Esophagus (tissue), 2 donors: ENCODE results near the gene MYZAP. TPM values are rescaled to one million over a fixed set of nuclear protein-coding genes. Genes with fewer than 3 reads are reported as not detected.

ENCODE experiments used
- H3K27ac ChIP-seq, 2 donors: one replicate each; pipeline ENCODE4 v1.5.1; 2013; ENCODE audit warnings: low read depth in 2 of 2, mild to moderate bottlenecking in 2 of 2, inconsistent platforms in 1 of 2, low read length in 1 of 2, moderate library complexity in 1 of 2
- H3K27me3 ChIP-seq, 2 donors: one replicate each; pipeline ENCODE4 v1.6.1; 2013; ENCODE audit warnings: low read length in 2 of 2, control low read depth in 1 of 2, mild to moderate bottlenecking in 1 of 2; ENCODE audit not compliant: insufficient read depth in 2 of 2, control insufficient read depth in 1 of 2
- H3K36me3 ChIP-seq, 2 donors: one replicate each; pipeline ENCODE4 v1.6.1; 2013; ENCODE audit warnings: low read length in 1 of 2; ENCODE audit not compliant: control insufficient read depth in 2 of 2, insufficient read depth in 2 of 2
- H3K4me1 ChIP-seq, 2 donors: one replicate each; pipeline ENCODE4 v1.6.1; 2013; ENCODE audit warnings: low read length in 1 of 2; ENCODE audit not compliant: control insufficient read depth in 2 of 2, insufficient read depth in 2 of 2
- H3K4me3 ChIP-seq, 2 donors: one replicate each; pipeline ENCODE4 v1.5.1; 2013; ENCODE audit warnings: low read length in 2 of 2, mild to moderate bottlenecking in 2 of 2, low read depth in 1 of 2, moderate library complexity in 1 of 2
- H3K9me3 ChIP-seq, 2 donors: one replicate each; pipeline ENCODE4 v1.6.1; 2013; ENCODE audit warnings: mild to moderate bottlenecking in 2 of 2, low read depth in 1 of 2, low read length in 1 of 2, moderate library complexity in 1 of 2; ENCODE audit not compliant: control insufficient read depth in 2 of 2, insufficient read depth in 1 of 2
- WGBS, 2 donors: extraction: QIAGEN DNeasy Blood & Tissue Kit; methylation state at CpG; one replicate each; pipeline ENCODE4 v1.1.7; 2013; 5-methylcytosine and 5-hydroxymethylcytosine counted together
- polyA plus RNA-seq, 2 donors: library from polyadenylated mRNA; stranded (reverse); fragments of 200-250 nt; gene quantifications; one replicate each; pipeline ENCODE4 v1.2.3, GENCODE V29; 2013
- donor health status: healthy with polysubstance abuse.
- donor health status: Bipolar disorder and iron deficiency.

The MYZAP gene
- polyA plus RNA-seq, 2 donors = 38.2 to 71.6 TPM

DNA sequence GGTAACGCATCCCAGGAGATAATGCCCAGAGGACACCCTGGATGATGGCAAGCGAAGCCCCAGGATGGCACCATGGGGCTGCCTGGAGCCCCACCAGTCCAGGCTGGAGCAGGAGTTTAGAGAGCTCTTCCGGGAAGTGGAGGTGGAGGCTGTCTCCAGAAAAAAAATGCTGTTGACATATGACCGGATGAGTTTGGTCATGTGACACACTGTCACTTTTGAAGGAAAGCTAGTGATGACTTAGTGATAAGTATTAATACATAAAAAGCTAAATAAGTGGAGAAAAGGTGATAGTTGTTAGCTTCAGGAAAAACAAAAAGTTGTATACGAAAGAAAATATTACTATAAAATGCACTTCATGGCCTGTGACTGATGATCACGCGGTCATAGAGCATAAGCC, 20.0 kb upstream of the MYZAP start:
- H3K4me1 ChIP-seq = no peaks in the 10 kb centered on the region
- no peaks in the 10 kb centered on the region for H3K27me3 ChIP-seq
- H3K36me3 ChIP-seq = no peaks in the 10 kb centered on the region
- WGBS, 2 donors = 88 to 96% methylated on average over 7 of the region's 7 CpGs
- H3K9me3 ChIP-seq = no peaks in the 10 kb centered on the region
- no peak overlapping the region for H3K4me3 ChIP-seq
- H3K27ac ChIP-seq = no peak overlapping the region

DNA sequence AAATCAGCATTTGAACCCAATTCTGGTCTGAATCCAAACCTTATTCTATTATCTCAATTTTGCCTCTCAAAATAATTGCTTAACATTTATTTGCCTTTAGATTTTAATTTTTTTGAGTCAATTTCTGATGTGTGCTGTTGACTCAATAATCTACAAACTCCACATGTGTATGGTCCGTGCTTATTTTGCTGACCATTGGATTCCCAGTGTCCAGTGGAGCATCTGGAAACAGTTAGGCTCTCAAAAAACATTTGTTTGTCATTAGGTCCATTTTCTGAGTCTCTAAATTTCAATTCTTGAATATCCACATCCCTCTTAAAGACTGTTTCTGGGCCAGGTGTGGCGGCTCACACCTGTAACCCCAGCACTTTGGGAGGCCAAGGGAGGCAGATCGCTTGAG, 19.2 kb upstream of the MYZAP start:
- no peaks in the 10 kb centered on the region for H3K4me1 ChIP-seq
- no peak overlapping the region for H3K27ac ChIP-seq
- no peak overlapping the region for H3K4me3 ChIP-seq
- no peaks in the 10 kb centered on the region for H3K27me3 ChIP-seq
- no peaks in the 10 kb centered on the region for H3K36me3 ChIP-seq
- 87 to 93% methylated on average over 3 of the region's 3 CpGs for WGBS, 2 donors
- H3K9me3 ChIP-seq = no peaks in the 10 kb centered on the region

DNA sequence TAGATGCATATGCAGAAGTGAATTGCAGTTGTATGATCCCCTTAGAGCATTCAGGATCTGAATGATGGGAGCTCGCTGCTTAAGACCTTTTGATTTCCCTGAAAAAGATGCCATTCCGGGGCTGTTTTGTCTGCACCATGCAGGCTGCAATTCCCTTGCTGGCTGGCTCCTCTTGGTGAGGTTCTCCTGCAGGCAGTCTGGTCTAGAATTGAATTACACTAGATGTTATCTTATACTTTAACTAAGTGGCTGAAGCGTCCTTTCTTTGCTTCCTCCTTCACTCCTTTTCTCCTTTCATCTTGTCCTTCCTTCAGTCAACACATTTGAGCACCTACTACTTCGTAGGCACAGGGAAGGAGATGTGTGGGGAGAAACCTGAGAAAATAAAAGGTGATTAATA, 18.6 kb upstream of the MYZAP start:
- no peaks in the 10 kb centered on the region for H3K9me3 ChIP-seq
- H3K4me1 ChIP-seq = no peaks in the 10 kb centered on the region
- no peaks in the 10 kb centered on the region for H3K27me3 ChIP-seq
- no peak overlapping the region for H3K27ac ChIP-seq
- H3K4me3 ChIP-seq = no peak overlapping the region
- no peaks in the 10 kb centered on the region for H3K36me3 ChIP-seq
- 81 to 86% methylated on average over 4 of the region's 4 CpGs for WGBS, 2 donors

DNA sequence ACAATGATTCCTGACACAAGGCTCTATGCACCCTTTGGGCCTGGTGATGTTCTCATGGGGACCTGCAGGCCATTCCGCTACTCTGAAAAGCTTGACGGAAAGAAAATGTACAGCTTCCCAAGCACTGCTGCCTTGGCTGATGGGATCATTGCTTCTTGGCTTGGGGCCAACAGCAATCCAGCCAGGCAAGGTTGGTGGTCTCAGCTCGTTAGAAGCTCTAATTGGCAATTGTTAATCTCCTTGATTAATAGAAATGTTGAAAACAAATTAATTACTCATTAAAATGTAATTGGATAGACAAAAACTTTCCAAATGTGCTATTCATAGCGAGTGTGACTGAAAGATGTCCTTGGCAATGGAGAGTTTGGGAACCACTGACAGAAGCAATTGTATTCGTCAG, 16.3 kb upstream of the MYZAP start:
- Histone ChIP-seq H3K4me1 (no peaks in the 10 kb centered on the region), H3K9me3 (no peaks in the 10 kb centered on the region), H3K27me3 (no peaks in the 10 kb centered on the region), H3K36me3 (no peaks in the 10 kb centered on the region), H3K4me3 (no peak overlapping the region), H3K27ac (no peak overlapping the region)
- 77 to 81% methylated on average over 5 of the region's 5 CpGs for WGBS, 2 donors

DNA sequence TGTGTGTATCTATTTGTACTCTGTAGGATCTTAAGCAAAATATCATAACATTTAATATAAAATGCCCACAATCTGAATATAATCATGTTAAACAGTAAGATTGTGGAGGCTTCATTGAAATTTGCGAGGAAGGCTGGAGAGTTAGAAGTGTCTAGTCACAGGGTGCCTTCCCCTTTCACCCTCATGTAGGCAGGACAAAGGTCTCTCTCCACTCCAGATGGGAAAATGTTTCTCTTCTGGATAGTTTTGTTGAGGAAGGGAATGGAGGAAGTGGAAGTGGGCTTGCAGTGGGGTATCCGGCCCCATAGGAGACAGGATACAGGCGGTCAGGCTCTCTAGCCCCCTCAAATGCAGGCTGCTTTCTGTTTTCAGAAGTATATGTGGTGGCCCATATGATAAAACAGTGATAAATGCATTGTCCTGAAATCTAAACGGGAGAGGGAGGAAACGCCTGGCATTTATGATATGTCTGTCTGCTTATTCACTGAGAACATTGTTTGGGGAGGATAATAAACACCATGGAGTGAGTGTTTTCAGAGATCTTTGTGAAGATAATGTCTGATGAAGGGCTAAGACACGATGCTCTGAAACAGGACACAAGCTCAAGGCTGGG, 13.3 kb upstream of the MYZAP start:
- no peak overlapping the region for H3K4me3 ChIP-seq
- no peaks in the 10 kb centered on the region for H3K36me3 ChIP-seq
- peaks cover 4% of the 10 kb centered on the region in 2 donors for H3K9me3 ChIP-seq
- H3K27ac ChIP-seq = no peak overlapping the region
- no peaks in the 10 kb centered on the region for H3K27me3 ChIP-seq
- no peaks in the 10 kb centered on the region for H3K4me1 ChIP-seq
- WGBS, 2 donors = 52 to 53% methylated on average over 6 of the region's 6 CpGs

DNA sequence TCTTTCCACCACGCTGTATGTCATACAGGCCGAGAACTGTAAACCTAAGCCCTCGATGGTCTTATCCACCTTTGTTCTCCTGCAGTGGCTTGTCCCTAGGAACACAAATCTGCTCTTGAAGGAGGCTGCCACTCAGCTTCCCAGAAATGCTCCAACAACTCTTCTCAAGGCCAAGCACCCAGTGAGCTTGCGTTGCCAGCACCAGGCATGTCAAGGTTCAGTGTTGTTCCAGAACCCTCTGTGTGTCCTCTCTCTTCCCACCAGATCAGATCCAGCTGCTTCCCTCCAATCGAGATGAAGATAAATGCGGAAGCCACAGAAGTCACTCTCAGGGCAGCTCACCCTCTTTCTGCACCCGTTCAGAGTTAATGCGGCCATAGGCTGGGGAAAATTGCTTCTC, 11.3 kb upstream of the MYZAP start:
- H3K36me3 ChIP-seq = no peaks in the 10 kb centered on the region
- no peak overlapping the region for H3K27ac ChIP-seq
- WGBS, 2 donors = 81 to 88% methylated on average over 8 of the region's 8 CpGs
- no peak overlapping the region for H3K4me3 ChIP-seq
- H3K27me3 ChIP-seq = no peaks in the 10 kb centered on the region
- peaks cover 4 to 6% of the 10 kb centered on the region in 2 donors for H3K9me3 ChIP-seq
- H3K4me1 ChIP-seq = no peaks in the 10 kb centered on the region

DNA sequence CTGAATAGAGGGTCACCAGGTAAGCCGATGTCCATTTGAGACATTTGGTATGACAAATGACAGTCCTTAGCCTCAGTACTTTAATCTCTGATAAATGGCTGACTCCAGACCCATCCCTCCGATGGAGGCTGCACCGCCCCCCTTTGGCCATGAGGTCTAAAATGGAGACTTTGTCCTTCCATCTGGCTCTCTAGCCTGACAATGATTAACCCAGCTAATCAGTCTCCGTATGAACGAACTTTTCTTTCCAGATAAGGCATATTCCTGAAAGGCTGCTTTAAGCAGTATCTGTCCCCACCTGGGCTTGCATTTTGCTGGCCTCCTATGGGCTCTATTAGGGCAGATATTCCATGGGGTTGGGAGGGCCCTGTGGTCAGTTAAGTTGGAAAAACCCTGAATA, 10.8 kb upstream of the MYZAP start:
- H3K9me3 ChIP-seq = peaks cover 4 to 6% of the 10 kb centered on the region in 2 donors
- H3K27ac ChIP-seq = no peak overlapping the region
- no peaks in the 10 kb centered on the region for H3K27me3 ChIP-seq
- no peaks in the 10 kb centered on the region for H3K4me1 ChIP-seq
- no peaks in the 10 kb centered on the region for H3K36me3 ChIP-seq
- H3K4me3 ChIP-seq = no peak overlapping the region
- 60 to 82% methylated on average over 5 of the region's 5 CpGs for WGBS, 2 donors

DNA sequence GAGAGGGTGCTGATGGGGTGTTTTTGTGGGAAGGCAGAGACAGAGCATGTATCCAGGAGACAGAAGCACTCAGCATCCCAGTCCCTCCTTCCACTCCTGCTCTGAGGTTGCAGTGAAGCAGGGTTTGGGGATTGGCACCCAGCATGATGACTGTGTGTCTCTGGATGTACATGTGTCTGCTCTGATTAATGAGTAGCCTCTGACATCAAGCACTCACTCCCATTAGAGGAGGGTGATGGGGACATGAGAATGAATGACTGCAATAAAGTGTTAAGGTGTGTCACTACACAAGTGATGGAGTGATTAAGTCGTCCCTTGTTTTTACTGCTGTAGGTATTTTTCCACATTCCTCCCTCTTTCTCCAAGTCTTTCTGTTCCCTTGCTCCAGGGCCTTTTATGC, 9.6 kb upstream of the MYZAP start:
- Histone ChIP-seq H3K4me3 (no peak overlapping the region), H3K4me1 (no peaks in the 10 kb centered on the region), H3K9me3 (peaks cover 4 to 6% of the 10 kb centered on the region in 2 donors), H3K27me3 (no peaks in the 10 kb centered on the region), H3K36me3 (no peaks in the 10 kb centered on the region), H3K27ac (no peak overlapping the region)
- WGBS, 2 donors = 68 to 70% methylated on average over 1 of the region's 1 CpG

DNA sequence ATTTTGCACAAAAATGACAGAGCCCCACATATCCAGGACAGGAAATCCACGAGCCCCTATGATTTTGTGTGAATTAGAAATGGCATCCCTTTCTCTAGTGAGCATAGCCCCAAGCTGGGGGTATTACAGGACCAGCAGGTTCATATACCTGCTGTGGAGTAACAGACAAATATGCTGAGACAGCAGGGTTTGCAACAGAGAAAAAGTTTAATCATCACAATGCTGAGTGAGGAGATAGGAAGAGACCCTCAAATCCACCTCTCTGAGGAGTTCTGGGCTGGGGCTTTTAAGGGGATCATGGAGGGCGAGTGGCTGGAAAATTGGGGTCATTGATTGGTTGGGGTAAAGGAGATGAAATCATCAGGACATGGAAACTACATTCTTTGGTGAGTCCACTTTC, 8.4 kb upstream of the MYZAP start:
- Histone ChIP-seq H3K4me1 (no peaks in the 10 kb centered on the region), H3K27me3 (no peaks in the 10 kb centered on the region), H3K36me3 (no peaks in the 10 kb centered on the region), H3K27ac (no peak overlapping the region), H3K9me3 (peaks cover 4 to 6% of the 10 kb centered on the region in 2 donors), H3K4me3 (no peak overlapping the region)
- 73 to 86% methylated on average over 2 of the region's 2 CpGs for WGBS, 2 donors

DNA sequence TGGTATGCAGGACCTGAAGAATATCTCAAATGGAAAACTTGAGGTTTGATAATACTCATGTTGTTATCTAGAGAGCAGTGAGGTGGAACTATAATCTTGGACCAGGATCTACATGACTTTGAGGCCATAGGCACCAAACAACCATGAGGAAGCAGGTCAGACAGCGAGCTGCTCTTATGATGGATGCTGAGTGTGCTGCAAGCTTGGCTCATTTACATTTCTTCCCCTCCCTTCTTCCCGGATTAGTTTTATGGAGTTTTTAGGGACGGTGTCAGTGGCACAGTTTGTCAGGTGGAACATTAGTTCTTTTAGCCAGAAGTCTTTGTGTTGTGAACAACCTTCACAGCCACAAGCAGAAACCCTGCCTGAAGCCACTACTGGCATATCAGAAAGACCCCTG, 8.0 kb upstream of the MYZAP start:
- Histone ChIP-seq H3K4me3 (no peak overlapping the region), H3K36me3 (no peaks in the 10 kb centered on the region), H3K4me1 (no peaks in the 10 kb centered on the region), H3K27me3 (no peaks in the 10 kb centered on the region), H3K9me3 (peaks cover 4 to 6% of the 10 kb centered on the region in 2 donors), H3K27ac (no peak overlapping the region)
- 84 to 94% methylated on average over 3 of the region's 3 CpGs for WGBS, 2 donors
